ENCODE data around the gene G6PC1. TPM values are rescaled to one million over a fixed set of nuclear protein-coding genes. Genes with fewer than 3 reads are reported as not detected.

Gene G6PC1
- total and polyA plus RNA-seq, 2 of the 13 experiments (the other 11 are each of a cell fraction or from before 2014, with no cell fraction given), result 1.7 to 37.9 TPM

- peak; percentile 61; the same call in 1 of the 2 replicates for TF ChIP-seq TFAP4 (IDR thresholded peaks at IDR 0.05; ENCODE audit: borderline replicate concordance, low read depth)
- TF ChIP-seq ZNF367 (CRISPR knock-in tag; IDR thresholded peaks at IDR 0.05; ENCODE audit: borderline replicate concordance), result no peak
- TF ChIP-seq MED13 (CRISPR knock-in tag; IDR thresholded peaks at IDR 0.05), result no peak
- no peak for TF ChIP-seq HNRNPL (IDR thresholded peaks at IDR 0.05; ENCODE audit: low read depth, low read length)
- TF ChIP-seq HMGXB4 (CRISPR knock-in tag; IDR thresholded peaks at IDR 0.05; ENCODE audit: borderline replicate concordance in 1 of 2, low read depth in 1 of 2), result peak in 1 of 2 experiments; percentile 63; a peak in 1 of 4 replicates
- peak; percentile 73; the same call in 1 of the 2 replicates for TF ChIP-seq ARID4A (CRISPR knock-in tag; IDR thresholded peaks at IDR 0.05; ENCODE audit: borderline replicate concordance)
- TF ChIP-seq HIVEP1 (CRISPR knock-in tag; IDR thresholded peaks at IDR 0.05), result no peak
- no peak for TF ChIP-seq PRDM15 (CRISPR knock-in tag; IDR thresholded peaks at IDR 0.05)
- no peak for TF ChIP-seq AHR (CRISPR knock-in tag; IDR thresholded peaks at IDR 0.05)
- no peak for TF ChIP-seq NFYB (CRISPR knock-in tag; IDR thresholded peaks at IDR 0.05)
- TF ChIP-seq NFE2L2 (IDR thresholded peaks at IDR 0.05; ENCODE audit: low read length), result no peak
- TF ChIP-seq ZNF691 (CRISPR knock-in tag; IDR thresholded peaks at IDR 0.05; ENCODE audit: borderline replicate concordance, low read depth), result no peak
- TF ChIP-seq ZBTB1 (CRISPR knock-in tag; IDR thresholded peaks at IDR 0.05; ENCODE audit: borderline replicate concordance), result no peak
- no peak for TF ChIP-seq HDAC6 (IDR thresholded peaks at IDR 0.05; ENCODE audit: low read depth, low read length)
- no peak for TF ChIP-seq TCF12 (IDR thresholded peaks at IDR 0.05)
- peak; percentile 12; the same call in 1 of the 2 replicates for TF ChIP-seq TCF12 (CRISPR knock-in tag; IDR thresholded peaks at IDR 0.05)
- TF ChIP-seq TSC22D2 (CRISPR knock-in tag; IDR thresholded peaks at IDR 0.05; ENCODE audit: borderline replicate concordance), result no peak
Measured at GRCh38 chr17:42900460-42901331, at the start of gene G6PC1 (continued).

Measured in HepG2 (cell line).